ENCODE measurements around the gene RPTOR. TPM values are rescaled to one million over a fixed set of nuclear protein-coding genes. Genes with fewer than 3 reads are reported as not detected.
A peak's percentile ranks its signal among the peaks of the same experiment; 100 is the strongest.

RPTOR gene
- total RNA-seq, 1 donor = 30.0 TPM

DNA sequence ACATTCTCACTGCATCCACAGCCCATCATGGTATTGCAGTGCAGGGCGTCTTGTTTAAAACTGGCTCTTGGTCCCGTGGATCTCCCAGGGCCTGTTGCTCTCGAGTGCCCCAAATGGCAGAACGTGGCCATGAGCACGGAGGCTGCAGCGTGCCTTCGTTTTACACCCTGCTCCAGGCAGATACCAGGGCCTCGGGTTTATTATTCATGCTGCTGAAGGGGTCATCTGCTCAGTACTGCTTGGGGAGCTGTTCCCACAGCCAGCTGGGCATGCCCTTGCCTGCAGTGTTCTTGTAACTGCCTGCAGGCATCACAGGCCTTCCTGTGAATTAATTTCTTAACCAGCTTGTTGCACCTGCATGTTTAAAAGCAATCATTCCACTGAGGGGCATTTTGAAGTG lies 317.3 kb downstream of the RPTOR start:
- TF ChIP-seq, protein P1, sequence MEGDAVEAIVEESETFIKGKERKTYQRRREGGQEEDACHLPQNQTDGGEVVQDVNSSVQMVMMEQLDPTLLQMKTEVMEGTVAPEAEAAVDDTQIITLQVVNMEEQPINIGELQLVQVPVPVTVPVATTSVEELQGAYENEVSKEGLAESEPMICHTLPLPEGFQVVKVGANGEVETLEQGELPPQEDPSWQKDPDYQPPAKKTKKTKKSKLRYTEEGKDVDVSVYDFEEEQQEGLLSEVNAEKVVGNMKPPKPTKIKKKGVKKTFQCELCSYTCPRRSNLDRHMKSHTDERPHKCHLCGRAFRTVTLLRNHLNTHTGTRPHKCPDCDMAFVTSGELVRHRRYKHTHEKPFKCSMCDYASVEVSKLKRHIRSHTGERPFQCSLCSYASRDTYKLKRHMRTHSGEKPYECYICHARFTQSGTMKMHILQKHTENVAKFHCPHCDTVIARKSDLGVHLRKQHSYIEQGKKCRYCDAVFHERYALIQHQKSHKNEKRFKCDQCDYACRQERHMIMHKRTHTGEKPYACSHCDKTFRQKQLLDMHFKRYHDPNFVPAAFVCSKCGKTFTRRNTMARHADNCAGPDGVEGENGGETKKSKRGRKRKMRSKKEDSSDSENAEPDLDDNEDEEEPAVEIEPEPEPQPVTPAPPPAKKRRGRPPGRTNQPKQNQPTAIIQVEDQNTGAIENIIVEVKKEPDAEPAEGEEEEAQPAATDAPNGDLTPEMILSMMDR (IDR thresholded peaks at IDR 0.05; ENCODE audit: insufficient read depth, low read length) = peak; percentile 63
- no peak overlapping the region for H3K4me3 ChIP-seq (ENCODE audit: low read depth, low read length)
- DNase-seq (ENCODE audit: low read depth) = peak; percentile 30

DNA sequence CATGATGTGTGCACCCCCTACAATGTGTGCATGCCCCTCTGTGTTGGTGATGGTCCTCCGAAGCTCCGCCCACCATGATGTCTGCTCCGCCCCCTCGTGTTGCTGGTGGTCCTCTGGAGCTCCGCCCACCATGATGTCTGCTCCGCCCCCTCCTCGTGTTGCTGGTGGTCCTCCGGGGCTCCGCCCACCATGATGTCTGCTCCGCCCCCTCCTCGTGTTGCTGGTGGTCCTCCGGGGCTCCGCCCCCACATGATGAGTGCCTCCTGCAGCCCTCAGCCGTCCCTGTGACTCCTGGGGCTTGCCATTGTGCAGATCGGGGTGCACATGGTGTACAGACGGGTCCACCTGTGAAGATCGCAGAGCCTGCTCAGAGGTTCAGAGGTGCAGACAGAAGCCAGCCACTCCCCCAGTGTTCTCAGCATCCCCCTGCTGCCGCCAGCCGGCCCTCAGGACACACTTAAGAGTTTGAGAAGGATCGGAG lies 317.9 kb downstream of the RPTOR start:
- no peak for DNase-seq (ENCODE audit: low read depth)
- TF ChIP-seq, protein P1 (IDR thresholded peaks at IDR 0.05; ENCODE audit: insufficient read depth, low read length) = no peak
- no peak overlapping the region for H3K4me3 ChIP-seq (ENCODE audit: low read depth, low read length)

DNA sequence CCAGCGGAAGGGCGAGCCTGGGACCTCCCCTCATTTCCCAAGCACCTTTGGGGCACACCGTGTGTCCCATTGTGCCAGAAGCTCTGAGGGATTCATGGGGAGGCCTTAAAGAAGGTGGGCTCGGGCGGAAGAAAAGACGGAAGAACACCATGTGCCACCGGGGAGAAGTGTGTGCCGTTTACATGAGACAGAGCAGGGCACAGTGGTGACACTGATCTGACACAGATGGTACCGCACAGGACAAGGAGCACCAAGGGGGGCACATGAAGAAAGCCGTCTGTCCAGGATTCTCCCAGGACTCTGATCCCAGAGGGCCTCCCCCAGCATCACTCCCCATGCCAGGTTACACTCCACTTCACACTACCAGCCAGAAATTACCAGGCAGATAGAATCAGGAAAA lies 318.3 kb downstream of the RPTOR start:
- no peak for DNase-seq (ENCODE audit: low read depth)
- H3K4me3 ChIP-seq (ENCODE audit: low read depth, low read length) = no peak overlapping the region
- TF ChIP-seq, protein P1 (IDR thresholded peaks at IDR 0.05; ENCODE audit: insufficient read depth, low read length) = no peak

DNA sequence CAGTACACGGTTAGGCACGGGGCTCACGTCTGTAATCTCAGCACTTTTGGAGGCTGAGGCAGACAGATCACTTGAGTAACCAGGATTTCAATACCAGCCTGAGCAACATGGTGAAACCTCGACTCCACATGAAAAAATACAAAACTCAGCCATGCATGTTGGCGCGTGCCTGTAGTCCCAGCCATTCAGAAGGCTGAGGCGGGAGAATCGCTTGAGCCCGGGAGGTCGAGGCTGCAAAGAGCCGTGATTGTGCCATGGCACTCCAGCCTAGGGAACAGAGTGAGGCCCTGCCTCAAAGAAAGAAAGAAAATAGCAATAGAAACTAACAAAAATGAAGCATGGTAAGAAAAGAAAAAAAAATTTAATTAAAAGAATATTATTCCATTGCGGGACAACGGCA lies 319.0 kb downstream of the RPTOR start:
- TF ChIP-seq, protein P1 (IDR thresholded peaks at IDR 0.05; ENCODE audit: insufficient read depth, low read length) = no peak
- no peak for DNase-seq (ENCODE audit: low read depth)
- no peak overlapping the region for H3K4me3 ChIP-seq (ENCODE audit: low read depth, low read length)

DNA sequence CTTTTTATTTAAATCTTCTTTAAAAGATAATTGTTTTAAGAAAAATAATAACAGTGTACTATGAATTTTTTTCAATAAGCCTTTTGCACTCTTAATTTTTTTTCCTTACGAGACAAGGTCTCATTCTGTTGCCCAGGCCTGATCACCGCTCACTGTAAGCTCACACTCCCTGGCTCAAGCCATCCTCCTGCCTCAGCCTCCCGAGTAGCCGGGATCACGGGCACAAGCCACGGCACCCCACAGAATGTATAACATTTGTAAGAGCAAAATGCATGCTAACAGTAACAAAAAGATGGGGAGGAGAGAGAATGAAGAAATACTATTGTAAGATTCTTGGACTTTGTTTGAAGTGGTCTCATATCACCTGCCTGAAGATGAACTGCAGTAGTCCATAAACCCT lies 320.1 kb downstream of the RPTOR start:
- TF ChIP-seq, protein P1 (IDR thresholded peaks at IDR 0.05; ENCODE audit: insufficient read depth, low read length) = no peak
- DNase-seq (ENCODE audit: low read depth) = no peak
- no peak overlapping the region for H3K4me3 ChIP-seq (ENCODE audit: low read depth, low read length)

DNA sequence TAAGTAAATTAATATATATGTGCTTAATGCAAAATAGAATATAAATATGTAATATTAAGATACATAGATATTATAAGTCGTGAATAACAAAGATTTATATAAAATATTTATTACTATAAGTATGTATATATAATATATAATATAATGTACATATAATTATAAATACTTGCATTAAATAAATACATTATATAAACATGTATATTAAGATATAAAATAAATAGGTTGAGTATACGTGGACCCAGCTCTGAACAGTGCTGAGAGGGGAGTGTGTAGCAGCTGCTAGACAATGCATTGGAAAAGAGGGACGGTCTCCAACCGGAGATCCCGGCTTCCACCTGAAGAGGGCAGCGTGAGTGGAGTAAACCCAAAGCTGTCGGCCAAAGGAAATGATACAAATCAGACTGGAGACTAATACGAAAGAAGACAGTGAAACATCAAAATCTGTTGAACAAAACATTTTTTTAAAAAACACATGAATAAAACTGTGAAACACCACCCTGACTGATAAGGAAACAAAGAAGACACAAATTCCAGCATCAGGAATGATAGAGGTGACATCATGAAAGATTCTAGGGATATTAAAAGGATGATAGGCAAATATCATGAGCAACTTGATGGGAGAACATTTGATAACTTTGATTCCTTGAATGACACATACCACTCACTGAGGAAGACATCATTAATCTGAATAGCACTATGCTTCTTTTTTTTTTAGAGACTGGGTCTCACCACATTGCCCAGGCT lies 321.6 kb downstream of the RPTOR start:
- H3K4me3 ChIP-seq (ENCODE audit: low read depth, low read length) = no peak overlapping the region
- TF ChIP-seq, protein P1 (IDR thresholded peaks at IDR 0.05; ENCODE audit: insufficient read depth, low read length) = peak; percentile 91
- peak; percentile 70 for DNase-seq (ENCODE audit: low read depth)

All from fibroblast of the aortic adventitia (primary cell).